MM.1S (cell line): ENCODE results near the gene RNF11.

Source experiments
- CTCF ChIP-seq: fragments of 300-600 bp; sonication (generic); IDR thresholded peaks from 2 replicates; pipeline ENCODE4 v1.5.1; 2016; ENCODE audit warnings: antibody characterized with exemption, low read length, mixed read lengths
- EZH2 ChIP-seq: fragments of 300-600 bp; sonication (generic); optimal IDR thresholded peaks from 2 replicates; pipeline ENCODE3; 2017; ENCODE audit warnings: low read depth, mild to moderate bottlenecking, antibody characterized with exemption, low read length, mixed read lengths
- EZH2phosphoT487 ChIP-seq: fragments of 300-600 bp; sonication (generic); IDR thresholded peaks from 2 replicates; pipeline ENCODE4 v1.6.1; 2018; ENCODE audit warnings: antibody characterized with exemption, low read length

- TF ChIP-seq CTCF, result no peak
- TF ChIP-seq EZH2phosphoT487, result no peak
- TF ChIP-seq EZH2, result no peak
These were observed 17.5 kb upstream of the RNF11 start for GRCh38 chr1:51218570-51218969.
